MM.1S (cell line): ENCODE measurements around the gene FMN2.

Experiments
- EZH2 ChIP-seq: fragments of 300-600 bp; sonication (generic); optimal IDR thresholded peaks from 2 replicates; pipeline ENCODE3; 2017; ENCODE audit warnings: low read depth, mild to moderate bottlenecking, antibody characterized with exemption, low read length, mixed read lengths
- TF ChIP-seq, protein P1 (sequence below): fragments of 300-600 bp; sonication (generic); IDR thresholded peaks from 2 replicates; pipeline ENCODE4 v1.5.1; 2016; ENCODE audit warnings: antibody characterized with exemption, low read length, mixed read lengths

DNA sequence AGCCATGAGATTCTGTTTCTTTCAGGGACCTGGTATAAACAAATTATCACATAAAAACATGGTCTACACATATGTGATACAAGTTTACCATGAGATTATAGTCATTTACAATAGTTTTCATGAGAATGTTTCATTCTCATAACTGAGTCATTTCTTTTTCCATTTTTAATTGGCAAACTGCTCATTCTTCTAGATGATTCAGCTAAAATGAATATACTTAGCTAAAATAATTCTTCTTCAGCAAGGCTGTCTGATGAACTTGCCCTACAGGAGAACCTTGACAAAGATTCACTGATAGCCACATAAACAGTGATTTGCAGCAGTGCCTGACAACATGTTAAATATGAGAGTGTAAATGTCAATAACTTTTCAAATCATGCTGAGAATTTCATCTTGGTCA, 253.2 kb downstream of the FMN2 start:
- TF ChIP-seq, protein P1, sequence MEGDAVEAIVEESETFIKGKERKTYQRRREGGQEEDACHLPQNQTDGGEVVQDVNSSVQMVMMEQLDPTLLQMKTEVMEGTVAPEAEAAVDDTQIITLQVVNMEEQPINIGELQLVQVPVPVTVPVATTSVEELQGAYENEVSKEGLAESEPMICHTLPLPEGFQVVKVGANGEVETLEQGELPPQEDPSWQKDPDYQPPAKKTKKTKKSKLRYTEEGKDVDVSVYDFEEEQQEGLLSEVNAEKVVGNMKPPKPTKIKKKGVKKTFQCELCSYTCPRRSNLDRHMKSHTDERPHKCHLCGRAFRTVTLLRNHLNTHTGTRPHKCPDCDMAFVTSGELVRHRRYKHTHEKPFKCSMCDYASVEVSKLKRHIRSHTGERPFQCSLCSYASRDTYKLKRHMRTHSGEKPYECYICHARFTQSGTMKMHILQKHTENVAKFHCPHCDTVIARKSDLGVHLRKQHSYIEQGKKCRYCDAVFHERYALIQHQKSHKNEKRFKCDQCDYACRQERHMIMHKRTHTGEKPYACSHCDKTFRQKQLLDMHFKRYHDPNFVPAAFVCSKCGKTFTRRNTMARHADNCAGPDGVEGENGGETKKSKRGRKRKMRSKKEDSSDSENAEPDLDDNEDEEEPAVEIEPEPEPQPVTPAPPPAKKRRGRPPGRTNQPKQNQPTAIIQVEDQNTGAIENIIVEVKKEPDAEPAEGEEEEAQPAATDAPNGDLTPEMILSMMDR: no peak
- TF ChIP-seq EZH2: no peak
